GM18909 (cell line): ENCODE results near the gene SLC40A1.
A peak's percentile ranks its signal among the peaks of the same experiment; 100 is the strongest.

Experiments
- ATAC-seq: cut with Tn5 transposase; IDR thresholded peaks from one replicate; pipeline ENCODE4 v1.9.1; 2021; ENCODE audit warnings: mild to moderate bottlenecking; ENCODE audit not compliant: unreplicated experiment, poor library complexity

SLC40A1 gene

DNA sequence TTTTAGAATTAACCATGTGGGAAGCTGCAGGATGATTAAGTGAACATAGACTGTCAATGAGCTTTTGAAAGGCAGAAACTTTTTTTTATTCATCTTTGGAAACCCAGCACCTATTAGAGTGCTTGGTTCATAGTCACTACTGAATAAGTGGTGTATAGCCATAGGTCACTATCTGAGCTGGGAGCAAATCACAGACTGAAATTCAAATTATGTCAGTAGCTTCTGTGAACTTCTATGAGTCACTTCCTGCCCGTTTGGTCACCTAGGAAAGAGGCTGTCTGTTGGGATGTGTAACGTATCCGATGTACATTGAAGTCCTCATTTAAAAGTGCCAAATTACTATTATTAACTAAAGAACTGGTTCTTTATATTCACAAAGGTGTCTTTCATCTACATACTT, 20.5 kb upstream of the SLC40A1 start:
- no peak for ATAC-seq

DNA sequence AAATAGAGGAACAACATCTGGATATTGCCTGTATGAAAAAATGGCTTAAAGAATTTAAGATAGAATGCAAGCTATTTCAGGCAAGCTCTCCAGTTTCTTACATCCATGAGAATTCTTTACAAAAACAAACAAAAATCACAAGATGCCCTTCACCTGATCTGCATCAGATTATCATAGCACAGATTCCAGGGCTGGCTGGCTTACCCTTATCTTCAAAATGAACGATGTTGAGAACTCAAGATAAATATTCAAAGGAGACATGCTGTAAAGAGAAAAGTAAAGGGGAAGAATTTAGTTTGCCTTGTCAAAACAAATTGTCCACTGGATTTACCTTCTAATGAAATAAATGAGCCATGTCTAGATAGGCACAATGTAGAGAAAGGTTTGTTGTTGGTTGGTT, 18.7 kb upstream of the SLC40A1 start:
- no peak for ATAC-seq

DNA sequence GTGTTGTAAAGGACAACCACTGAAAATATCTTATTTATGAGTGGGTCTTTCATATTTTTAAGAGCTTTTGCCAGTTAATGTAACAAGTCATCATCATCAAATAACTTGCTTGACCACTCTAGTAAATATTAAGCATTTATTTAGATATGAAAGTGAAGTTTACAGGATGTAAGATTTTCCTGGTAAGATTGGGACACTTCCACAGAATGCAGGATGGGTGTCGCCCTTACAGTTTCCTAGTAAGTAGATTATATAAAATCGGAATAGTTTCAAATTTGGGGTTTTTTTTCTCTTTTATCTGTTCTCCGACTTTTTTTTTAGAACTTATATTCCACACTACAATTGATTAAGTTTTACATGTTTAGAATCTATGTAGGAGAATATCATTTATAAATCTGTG, 14.8 kb upstream of the SLC40A1 start:
- ATAC-seq, result no peak

DNA sequence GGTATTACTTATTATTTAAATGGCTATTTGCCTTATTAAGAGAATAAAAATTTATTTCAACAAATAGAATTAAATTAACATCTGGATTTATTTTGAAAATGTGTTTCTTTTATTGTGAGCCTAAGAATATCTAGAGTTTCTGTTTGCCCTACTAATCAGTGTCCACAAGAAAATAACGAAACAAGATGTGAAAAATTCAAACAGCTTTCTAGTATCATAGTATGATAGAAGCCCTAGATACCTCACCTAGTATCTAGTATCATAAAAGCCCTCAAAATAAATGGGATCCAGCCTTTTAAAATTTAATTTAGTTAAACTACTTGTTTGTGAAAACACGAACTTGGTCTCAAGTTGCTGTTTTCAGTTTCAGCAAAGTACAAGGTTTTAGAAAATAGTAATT, 13.7 kb upstream of the SLC40A1 start:
- ATAC-seq, result no peak

DNA sequence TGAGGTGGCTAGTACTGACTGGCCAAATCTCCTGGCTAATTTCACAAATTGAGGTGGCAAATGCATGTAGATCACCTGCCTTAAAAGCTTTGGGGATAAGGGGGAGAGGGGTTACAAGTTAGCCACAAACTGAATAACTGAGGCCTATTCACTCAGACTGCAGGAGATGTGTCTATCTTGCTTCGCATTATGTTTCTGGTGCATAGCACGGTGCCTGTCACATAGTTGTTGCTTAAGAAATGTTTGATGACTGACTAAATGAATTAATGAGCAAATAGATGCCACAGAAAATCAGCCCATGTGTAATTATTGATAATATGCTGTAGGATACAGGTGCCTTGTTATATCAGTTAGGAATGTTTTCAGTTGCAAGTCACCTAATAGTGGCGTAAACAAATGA, 12.5 kb upstream of the SLC40A1 start:
- ATAC-seq, result no peak

DNA sequence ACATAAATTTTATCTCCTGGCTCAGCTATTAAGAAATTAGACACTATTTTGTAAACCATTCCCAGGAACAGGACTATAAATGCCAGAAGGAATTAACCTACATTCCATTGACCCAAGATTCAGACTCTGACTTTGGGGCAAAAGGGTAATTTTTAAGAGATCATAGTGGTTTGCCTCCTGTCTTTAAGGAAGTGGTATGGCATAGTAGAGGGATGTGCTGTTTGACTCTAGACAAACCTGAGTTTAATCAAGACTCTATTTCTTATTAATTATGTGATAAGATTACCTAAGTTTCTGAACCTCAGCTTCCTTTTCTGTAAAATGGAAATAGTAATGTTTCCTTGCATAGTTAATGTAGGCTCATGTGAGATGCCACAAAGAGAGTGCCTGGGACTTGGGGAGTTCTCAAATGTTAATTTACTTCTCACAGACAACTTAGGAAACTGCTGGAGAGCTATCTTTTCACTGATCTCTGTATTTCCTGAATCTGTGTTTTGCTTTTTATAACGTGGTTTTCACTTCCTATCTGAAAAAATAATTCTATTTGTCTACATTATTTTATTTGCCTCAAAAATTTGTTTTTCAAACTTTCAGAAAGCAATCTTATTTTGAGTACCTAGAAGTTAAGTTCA, 11.9 kb upstream of the SLC40A1 start:
- ATAC-seq, result no peak

DNA sequence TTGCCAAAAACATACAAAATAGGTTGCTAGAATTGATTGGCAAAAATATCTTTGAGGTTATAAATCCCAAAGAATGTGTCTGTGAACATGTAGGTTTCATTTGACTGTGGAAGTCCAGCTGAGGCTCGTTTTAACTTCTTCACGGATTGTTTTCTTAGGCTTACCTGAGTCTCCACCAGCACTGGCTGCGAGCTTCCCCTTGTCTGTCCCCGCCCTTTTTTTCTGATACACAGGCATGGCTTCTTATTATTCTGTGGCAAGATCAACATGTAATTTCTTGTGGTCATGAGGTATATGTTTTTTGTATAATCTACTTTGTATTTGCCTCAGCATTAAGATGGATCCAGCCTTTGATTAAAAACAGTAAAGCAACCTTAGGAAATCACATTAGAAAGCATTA, 7.2 kb upstream of the SLC40A1 start:
- no peak for ATAC-seq

DNA sequence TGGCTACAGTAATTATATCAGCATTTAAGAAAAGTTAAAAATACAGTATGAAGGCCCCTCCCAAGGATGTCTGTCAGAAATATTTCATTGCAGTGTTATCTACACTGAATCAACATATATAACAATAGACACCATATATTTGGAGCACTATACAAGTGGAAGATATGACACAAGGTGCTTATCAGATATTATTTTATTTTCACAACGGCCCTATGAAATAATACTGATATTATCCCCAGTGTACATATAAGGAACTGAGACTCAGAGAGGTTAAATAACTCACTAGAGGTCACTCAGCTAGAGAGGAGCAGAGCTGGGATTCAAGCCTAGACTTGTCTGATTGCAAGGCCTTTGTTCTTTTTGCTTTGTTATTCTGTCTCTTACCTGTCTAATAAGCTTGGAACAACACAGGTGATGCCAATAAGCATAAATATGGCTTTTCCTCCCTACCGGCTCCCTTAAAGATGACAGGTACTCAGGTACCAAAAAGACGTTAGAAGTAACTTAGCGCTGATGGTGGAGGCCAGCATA, 4.7 kb upstream of the SLC40A1 start:
- ATAC-seq, result no peak

DNA sequence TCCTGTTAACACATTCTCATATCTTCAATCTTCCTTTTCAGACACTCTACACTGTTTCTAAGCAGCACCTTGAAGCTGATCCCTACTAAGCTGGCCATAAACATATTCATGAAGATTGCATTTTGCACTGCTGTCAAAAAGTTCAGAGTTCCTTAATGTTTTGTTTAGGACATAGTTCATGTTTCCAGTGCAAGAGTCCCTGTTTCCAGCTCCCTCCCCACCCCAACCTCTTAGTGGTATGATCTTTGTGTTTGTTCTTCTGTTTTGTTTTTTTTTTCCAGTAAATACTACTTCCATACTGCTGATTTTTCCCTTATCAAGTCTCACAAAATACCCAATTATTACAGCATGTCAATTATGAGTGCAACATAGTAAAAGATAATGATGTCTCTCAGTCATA, 4.1 kb upstream of the SLC40A1 start:
- no peak for ATAC-seq

DNA sequence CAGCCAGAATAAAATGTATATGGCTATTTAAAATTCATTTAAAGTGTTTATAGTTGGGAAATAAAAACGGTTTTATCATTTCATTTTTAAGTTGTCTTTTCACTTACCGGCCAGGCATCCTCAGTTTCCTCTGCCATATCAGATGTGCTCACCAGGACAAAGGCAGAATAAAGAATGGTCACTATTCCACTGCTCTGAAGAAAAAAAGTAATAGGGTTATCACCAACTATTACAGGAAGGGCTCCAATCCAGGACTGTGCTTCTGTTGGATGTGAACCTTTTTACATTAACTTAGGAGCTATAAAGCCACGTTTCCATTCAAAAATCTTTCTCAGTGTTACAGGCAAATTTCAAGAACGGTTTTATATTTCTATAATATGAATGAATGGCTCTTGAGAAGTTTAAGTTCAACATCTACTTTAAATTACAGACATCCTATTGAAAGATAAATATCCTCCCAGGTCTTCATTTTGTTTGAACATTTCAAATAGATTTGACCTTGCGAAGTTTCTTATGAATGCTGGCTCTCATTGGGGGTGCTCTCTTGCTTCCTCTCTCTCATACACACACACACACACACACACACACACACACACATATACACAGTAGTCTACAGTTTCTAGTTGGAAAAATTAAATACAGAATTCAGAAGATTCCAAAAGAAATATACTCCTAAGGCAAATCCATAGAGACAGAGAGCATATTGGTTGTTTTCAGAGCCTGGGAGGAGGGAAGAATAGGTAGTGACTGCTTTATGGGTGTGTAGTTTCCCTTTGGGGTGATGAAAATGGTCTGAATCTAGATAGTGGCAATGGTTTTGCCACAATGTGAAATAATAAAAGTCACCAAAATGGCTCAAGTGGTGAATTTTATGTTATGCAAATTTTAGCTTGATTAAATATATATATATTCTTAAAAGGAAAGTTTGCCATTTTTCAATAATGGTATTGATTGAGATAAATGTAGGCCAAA, 2.9 kb upstream of the SLC40A1 start:
- no peak for ATAC-seq

DNA sequence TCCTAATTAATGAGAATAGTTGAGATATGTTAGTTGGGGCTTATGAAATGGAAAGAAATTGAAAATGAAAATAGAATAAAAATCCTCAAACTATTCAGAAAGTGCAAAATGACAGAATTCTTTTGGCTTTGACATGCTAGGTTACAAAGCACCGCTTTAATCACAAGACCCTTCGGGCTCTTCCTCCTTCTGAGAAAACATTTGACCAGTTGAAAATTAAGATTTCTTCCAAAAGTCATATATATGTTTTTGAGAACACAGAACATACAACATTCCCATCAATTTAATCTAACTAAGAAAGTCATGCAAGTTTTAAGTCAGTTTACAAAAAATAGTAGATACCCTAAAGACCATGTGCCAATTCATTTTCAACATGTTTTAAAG, 2.2 kb upstream of the SLC40A1 start:
- no peak for ATAC-seq

DNA sequence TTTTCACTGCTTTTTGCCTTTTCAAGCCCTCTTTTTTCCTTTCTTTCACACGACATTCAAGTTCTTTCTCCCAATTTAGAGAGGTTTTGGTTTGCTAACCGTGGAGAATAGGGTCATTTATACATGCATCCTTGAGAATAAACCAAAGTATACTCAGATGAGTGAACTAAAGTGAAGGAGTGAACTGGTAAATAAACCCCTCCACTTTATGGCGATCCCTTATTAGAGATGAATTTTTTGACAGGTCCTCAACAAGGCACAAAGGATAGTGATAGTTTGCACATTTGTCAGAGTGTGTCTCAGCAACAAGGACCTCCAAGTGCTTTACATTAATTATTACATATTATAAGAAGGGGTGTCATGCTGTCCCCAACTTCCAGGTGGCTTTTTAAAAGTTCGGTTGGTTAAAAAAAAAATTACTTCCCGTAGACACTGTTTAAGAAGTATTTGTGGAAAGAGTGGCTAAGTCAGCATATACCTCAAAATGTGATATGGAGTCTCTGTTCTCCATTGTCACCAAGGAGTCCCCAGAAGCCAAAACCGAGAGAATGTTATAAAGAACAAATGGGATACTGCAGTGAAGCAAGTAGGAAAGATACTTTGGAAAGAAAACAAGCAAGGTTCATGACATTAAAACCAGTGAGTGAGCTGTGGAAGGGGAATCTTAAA, 1.7 kb upstream of the SLC40A1 start:
- no peak for ATAC-seq

DNA sequence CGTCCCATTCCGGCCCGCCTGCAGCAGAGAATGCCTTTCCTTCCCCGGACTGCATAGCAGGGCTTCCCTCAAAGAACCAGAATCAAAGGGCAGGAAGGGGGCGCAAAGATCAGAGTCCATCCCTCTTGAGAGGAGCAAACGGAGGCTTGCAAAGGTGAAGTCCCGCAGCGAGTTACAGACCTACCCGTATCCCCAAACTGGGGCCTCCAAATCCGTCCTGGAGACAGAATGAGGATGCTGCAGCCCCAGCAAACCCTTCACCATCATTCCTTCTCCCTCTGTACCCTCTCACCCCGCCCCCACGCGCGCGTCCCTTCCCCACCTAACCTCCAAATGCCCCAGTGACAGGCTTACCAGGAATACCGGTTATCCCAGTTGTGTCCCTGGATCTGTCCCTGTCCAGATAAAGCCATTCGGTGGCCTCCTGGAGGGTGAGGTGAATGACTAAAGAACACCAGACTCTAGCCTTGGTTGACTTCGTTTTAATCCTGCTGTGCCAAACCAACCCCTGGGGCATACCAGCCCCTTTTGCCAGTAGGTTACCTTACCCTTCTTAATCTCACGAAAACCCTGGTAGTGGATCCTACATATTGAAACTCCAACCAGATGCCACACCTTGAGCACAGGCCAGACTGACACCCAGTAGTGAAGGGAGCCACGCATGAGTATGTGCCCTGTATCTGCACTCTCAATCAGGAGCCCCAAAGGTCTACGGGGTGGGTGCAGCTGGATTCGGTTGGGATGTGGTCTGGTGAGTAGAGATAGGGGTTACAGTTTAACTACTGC, 961 bp upstream of the SLC40A1 start:
- peak; percentile 17 for ATAC-seq

DNA sequence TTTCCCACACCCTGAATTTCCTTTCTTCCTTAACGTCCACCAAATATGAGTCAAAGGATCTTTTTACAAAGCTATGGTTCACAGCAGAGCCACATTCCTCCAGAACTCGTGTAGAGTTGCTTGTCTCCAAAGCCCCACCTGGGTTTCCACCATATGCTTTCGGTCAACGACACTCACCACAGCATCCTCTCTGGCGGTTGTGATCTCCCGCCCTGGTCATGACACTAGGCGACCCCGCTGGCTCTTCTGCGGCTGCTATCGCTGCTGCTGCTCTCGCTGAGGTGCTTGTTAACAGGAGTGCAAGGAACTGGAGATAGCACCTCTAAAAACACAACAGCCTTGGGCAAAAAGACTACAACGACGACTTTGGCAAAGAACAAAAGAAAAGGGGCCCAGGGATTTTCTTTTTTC, 340 bp downstream of the SLC40A1 start:
- peak; percentile 36 for ATAC-seq

DNA sequence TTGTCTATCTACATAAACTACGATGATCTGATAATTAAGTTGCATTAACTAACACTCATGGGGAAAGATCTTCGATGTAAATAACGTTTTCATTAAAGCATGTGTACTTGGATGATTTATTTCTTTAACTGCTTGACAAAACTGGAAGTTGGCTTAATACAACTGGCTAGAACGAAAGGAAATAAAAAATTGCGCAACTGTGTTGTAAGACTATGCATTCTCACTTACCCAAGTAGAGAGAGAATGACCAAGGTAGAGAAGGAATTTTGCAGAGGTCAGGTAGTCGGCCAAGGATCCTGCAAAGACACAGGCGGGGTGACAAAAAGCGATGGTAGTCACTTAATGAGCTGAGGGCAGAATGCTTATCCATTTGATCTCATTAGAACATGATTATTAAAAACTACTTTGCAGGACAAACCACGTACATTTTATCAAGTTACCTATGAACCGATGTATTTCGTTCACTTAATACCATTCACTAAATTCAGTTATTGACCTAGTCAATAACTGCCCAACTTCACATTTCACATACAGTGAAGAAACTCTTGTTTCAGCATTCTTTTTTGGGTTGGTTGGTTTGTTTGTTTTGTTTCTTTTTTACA, 900 bp downstream of the SLC40A1 start:
- no peak for ATAC-seq

DNA sequence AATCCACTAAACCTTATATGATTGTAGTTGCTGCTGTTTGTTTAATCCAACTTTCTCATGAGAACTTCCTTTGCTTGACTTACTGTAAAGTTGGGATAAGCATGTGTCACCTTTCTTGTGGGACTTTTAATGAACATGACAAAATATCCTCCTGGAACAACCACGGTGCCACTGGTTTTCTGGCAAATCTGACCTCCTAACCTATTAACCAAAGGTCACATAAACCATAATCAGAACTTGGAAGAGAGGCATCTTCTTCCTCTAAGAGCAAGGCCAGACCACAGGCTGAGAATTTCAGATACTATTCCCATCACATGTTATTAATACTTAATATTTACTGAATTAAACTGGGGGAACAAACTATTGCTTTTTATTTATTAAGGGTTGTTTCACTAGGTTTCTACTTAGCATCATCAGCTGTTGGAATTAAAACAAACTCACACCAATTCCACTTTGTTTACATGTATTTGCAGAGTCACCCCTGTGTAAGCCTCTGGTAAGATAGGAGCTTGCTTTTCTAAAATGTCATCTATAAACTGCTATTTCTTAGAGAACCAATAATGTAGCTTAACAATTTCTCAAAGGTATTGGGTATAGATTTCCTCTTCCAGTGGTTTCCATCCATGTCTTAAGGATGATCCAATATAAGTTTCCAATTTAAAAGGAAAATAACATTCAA, 2.2 kb downstream of the SLC40A1 start:
- no peak for ATAC-seq

DNA sequence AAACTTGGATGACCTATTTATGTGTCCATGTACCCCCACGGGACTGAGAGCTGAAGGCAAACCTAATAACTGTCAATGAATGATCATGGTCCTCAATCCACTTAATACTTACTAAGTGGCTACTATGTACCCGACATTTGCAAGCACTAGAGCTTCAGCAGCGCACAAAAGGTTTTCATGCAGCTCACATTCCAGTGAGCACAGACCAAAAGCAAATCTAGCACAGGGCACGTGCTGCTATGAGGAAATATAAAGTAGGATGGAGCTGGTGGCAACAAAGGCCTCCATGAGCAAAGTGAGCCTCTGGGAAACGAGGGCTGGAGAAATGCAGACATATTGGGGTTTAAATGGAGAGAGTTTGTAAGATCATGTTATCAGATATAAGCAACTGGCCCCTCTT, 3.5 kb downstream of the SLC40A1 start:
- ATAC-seq, result no peak

DNA sequence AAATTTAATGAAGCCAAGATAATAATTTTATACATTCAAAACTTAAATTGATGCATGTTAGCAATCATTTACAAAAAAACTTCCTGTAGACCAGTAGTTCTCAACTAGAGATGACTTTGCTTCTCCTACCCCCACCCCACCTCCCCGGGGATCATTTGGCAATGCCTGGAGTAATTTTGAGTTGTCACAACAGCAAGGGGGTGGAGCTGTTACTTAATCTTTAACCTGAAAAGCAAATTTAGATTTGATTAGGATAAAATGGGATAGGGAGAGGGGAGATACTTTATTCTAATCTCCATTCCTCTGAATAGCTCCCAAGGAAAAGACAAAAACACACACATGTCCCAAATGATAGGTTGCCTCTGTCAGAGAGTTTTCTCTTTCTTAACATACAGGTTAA, 4.2 kb downstream of the SLC40A1 start:
- no peak for ATAC-seq

DNA sequence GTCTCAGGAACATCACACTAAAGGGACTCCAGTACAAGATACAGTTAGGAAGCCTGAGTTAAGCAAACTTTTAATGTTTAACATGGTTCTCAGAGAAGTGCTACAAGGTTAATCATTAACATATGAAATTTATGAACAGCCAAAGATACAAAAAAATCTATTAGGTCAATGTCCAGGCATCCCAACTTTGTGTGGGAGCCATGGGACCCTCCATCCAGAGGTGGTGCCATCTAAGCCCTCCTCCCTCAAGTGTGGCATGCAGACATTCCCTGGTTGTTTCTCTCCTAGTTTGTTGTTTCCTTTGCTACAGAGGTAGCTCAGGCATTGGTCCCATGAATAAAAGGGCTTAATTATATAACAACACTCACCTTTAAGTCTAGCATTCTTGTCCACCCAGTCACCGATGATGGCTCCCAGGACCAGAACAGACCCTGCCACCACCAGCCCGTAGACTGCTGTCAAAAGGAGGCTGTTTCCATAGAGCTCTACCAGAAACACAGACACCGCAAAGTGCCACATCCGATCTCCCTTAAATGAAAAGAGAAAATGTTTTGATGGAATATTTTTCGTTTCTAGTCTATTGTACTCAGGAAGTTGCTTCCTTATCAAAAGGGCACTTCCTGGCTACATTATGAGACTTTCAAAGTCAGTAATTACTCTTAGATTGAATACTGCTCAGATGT, 5.7 kb downstream of the SLC40A1 start:
- ATAC-seq, result no peak
